HepG2 (cell line): ENCODE results near the gene GADD45GIP1. TPM values are rescaled to one million over a fixed set of nuclear protein-coding genes. Genes with fewer than 3 reads are reported as not detected.

Experiments
- ATF1 ChIP-seq: IDR thresholded peaks from 2 replicates; pipeline ENCODE4 v1.6.1; 2016; ENCODE audit warnings: mild to moderate bottlenecking, control low read depth
- BRD4 ChIP-seq: sonication (generic); formaldehyde crosslinking; IDR thresholded peaks from 2 replicates; pipeline ENCODE4 v1.4.0; 2020; ENCODE audit warnings: missing genetic modification reagents
- MAF1 ChIP-seq: sonication (generic); formaldehyde crosslinking; IDR thresholded peaks from 2 replicates; pipeline ENCODE4 v1.5.0; 2020; ENCODE audit warnings: missing genetic modification reagents, borderline replicate concordance
- MIER3 ChIP-seq: IDR thresholded peaks from 2 replicates; pipeline ENCODE4 v1.6.1; 2016; ENCODE audit warnings: missing compliant biosample characterization, borderline replicate concordance
- NFIB ChIP-seq: sonication (generic); formaldehyde crosslinking; IDR thresholded peaks from 2 replicates; pipeline ENCODE4 v1.9.0; 2021; ENCODE audit warnings: missing genetic modification reagents, mild to moderate bottlenecking, borderline replicate concordance
- NR2F1 ChIP-seq, 2 experiments: fragments of 450-650 bp in 1 of 2; formaldehyde crosslinking in 1 of 2; IDR thresholded peaks; 2 replicates each; pipeline versions ENCODE4 v1.5.0 to v1.6.1; 2016 to 2020; ENCODE audit warnings: mild to moderate bottlenecking in 1 of 2, missing compliant biosample characterization in 1 of 2, missing genetic modification reagents in 1 of 2, moderate library complexity in 1 of 2
- NR2F2 ChIP-seq: IDR thresholded peaks from 2 replicates; pipeline ENCODE4 v1.6.1; 2012; ENCODE audit warnings: low read depth, inconsistent platforms, borderline replicate concordance
- THAP8 ChIP-seq: sonication (generic); formaldehyde crosslinking; IDR thresholded peaks from 2 replicates; pipeline ENCODE4 v1.5.1; 2020; ENCODE audit warnings: missing genetic modification reagents, mild to moderate bottlenecking, borderline replicate concordance
- ZFX ChIP-seq: sonication (generic); formaldehyde crosslinking; IDR thresholded peaks from 2 replicates; pipeline ENCODE4 v1.4.0; 2020; ENCODE audit warnings: mild to moderate bottlenecking, low read depth, missing genetic modification reagents, moderate library complexity
- ZGPAT ChIP-seq: IDR thresholded peaks from 2 replicates; pipeline ENCODE4 v1.6.1; 2016; ENCODE audit warnings: mild to moderate bottlenecking
- ZNF672 ChIP-seq: sonication (generic); formaldehyde crosslinking; IDR thresholded peaks from 2 replicates; pipeline ENCODE4 v1.8.1; 2022; ENCODE audit warnings: missing genetic modification reagents
- ZNF768 ChIP-seq: sonication (generic); formaldehyde crosslinking; IDR thresholded peaks from 2 replicates; pipeline ENCODE4 v1.4.0; 2020; ENCODE audit warnings: missing genetic modification reagents
- ZNF770 ChIP-seq: sonication (generic); formaldehyde crosslinking; IDR thresholded peaks from 2 replicates; pipeline ENCODE4 v1.5.0; 2020; ENCODE audit warnings: mild to moderate bottlenecking, missing genetic modification reagents
- polyA plus RNA-seq, 8 experiments: library from polyadenylated mRNA; depleted of rRNA in 3 of 8; stranded (reverse) in 7 of 8; unstranded in 1 of 8; fragments of >200 nt; fragmentation: Illumina TruSeq in 4 of 8; extraction: Trizol in 4 of 8; gene quantifications; 2 replicates each; pipeline versions ENCODE4 v1.2.1 to v1.2.3, GENCODE V29; 2011 to 2016; ENCODE audit warnings: low read depth in 4 of 8, missing spikeins in 1 of 8, mixed read lengths in 1 of 8; ENCODE audit not compliant: insufficient read depth in 1 of 8
- total RNA-seq, 5 experiments: library from RNA; depleted of rRNA; stranded (reverse); fragments of >200 nt; fragmentation: Illumina TruSeq; extraction: Trizol; gene quantifications; 2 replicates each; pipeline ENCODE4 v1.2.3, GENCODE V29; 2016; ENCODE audit warnings: low read depth in 1 of 5
- TF ChIP-seq, protein P1 (sequence below): sonication (generic); formaldehyde crosslinking; IDR thresholded peaks from 2 replicates; pipeline ENCODE4 v1.4.0; 2020; ENCODE audit warnings: mild to moderate bottlenecking, low read depth, missing genetic modification reagents
- TF ChIP-seq, protein P2 (sequence below), 2 experiments: IDR thresholded peaks; 2 replicates each; pipeline ENCODE4 v1.6.1; 2011 to 2012; ENCODE audit warnings: low read length in 2 of 2, borderline replicate concordance in 1 of 2, low read depth in 1 of 2, mild to moderate bottlenecking in 1 of 2, moderate library complexity in 1 of 2
- TF ChIP-seq, protein P3 (sequence below): sonication (generic); formaldehyde crosslinking; IDR thresholded peaks from 2 replicates; pipeline ENCODE4 v1.5.1; 2020; ENCODE audit warnings: missing genetic modification reagents, mild to moderate bottlenecking, borderline replicate concordance

GADD45GIP1 gene
- total and polyA plus RNA-seq, 2 of the 13 experiments (the other 11 are each of a cell fraction or from before 2014, with no cell fraction given): 24.6 to 30.7 TPM

DNA sequence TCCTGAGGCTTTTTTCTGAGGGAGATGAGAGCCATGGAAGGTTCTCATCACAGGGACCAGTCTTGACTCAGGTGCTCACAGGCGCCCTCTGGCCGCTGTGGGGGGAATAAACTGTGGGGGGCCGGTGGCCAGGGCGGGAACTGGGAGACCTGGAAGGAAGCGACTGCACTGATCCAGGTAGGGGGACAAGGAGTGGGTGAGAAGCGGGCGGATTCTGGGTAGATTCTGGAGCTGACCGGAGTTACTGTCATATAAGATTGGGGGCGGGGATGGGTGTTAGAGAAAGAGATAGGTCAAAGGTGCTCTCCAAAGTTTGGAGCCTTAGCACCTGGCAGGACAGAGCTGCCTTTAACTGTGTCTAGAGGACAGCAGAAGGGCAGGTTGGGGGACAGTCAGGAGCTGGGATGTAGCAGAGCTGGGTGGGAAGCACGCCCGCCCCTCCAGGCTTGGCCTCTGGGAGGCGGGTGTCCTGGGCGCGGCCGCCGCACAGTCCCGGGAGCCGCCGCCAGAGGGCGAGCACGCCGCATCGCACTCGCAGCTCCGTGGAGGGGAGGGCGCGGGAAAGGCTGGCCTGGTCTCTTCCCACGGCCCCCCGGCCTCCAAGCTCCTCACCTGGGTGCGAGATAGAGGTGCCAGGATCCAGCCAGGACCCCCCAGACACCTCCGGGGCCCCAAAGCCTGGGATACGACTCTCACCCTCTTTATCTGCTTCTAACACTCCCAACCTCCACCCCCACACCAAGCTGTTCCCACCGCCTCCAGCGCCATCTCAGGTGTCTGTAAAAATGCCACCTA is 8.2 kb upstream of the GADD45GIP1 start (continued):
- peak; percentile 76 for TF ChIP-seq ZFX (CRISPR knock-in tag)
- TF ChIP-seq MIER3 (CRISPR knock-in tag): no peak; the same call in 1 of the 2 replicates
- TF ChIP-seq, protein P1, sequence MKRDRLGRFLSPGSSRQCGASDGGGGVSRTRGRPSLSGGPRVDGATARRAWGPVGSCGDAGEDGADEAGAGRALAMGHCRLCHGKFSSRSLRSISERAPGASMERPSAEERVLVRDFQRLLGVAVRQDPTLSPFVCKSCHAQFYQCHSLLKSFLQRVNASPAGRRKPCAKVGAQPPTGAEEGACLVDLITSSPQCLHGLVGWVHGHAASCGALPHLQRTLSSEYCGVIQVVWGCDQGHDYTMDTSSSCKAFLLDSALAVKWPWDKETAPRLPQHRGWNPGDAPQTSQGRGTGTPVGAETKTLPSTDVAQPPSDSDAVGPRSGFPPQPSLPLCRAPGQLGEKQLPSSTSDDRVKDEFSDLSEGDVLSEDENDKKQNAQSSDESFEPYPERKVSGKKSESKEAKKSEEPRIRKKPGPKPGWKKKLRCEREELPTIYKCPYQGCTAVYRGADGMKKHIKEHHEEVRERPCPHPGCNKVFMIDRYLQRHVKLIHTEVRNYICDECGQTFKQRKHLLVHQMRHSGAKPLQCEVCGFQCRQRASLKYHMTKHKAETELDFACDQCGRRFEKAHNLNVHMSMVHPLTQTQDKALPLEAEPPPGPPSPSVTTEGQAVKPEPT: no peak
- 0 out of 2 replicates have a peak, but pooled peaks have one; percentile 28 for TF ChIP-seq NR2F2
- TF ChIP-seq ZNF768 (CRISPR knock-in tag): peak; percentile 82; the same call in 1 of the 2 replicates
- TF ChIP-seq, protein P2, sequence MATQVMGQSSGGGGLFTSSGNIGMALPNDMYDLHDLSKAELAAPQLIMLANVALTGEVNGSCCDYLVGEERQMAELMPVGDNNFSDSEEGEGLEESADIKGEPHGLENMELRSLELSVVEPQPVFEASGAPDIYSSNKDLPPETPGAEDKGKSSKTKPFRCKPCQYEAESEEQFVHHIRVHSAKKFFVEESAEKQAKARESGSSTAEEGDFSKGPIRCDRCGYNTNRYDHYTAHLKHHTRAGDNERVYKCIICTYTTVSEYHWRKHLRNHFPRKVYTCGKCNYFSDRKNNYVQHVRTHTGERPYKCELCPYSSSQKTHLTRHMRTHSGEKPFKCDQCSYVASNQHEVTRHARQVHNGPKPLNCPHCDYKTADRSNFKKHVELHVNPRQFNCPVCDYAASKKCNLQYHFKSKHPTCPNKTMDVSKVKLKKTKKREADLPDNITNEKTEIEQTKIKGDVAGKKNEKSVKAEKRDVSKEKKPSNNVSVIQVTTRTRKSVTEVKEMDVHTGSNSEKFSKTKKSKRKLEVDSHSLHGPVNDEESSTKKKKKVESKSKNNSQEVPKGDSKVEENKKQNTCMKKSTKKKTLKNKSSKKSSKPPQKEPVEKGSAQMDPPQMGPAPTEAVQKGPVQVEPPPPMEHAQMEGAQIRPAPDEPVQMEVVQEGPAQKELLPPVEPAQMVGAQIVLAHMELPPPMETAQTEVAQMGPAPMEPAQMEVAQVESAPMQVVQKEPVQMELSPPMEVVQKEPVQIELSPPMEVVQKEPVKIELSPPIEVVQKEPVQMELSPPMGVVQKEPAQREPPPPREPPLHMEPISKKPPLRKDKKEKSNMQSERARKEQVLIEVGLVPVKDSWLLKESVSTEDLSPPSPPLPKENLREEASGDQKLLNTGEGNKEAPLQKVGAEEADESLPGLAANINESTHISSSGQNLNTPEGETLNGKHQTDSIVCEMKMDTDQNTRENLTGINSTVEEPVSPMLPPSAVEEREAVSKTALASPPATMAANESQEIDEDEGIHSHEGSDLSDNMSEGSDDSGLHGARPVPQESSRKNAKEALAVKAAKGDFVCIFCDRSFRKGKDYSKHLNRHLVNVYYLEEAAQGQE (IDR thresholded peaks at IDR 0.05; ENCODE audit: borderline replicate concordance in 1 of 2, low read depth in 1 of 2, low read length in 2 of 2): no peak
- TF ChIP-seq THAP8 (CRISPR knock-in tag): 0 out of 2 replicates have a peak, but pooled peaks have one; percentile 33
- TF ChIP-seq BRD4 (CRISPR knock-in tag): no peak
- TF ChIP-seq ZNF770: peak; percentile 74
- TF ChIP-seq ZGPAT: no peak; the same call in 1 of the 2 replicates
- no peak for TF ChIP-seq ZNF672 (CRISPR knock-in tag)
- TF ChIP-seq NFIB: no peak
- TF ChIP-seq, protein P3, sequence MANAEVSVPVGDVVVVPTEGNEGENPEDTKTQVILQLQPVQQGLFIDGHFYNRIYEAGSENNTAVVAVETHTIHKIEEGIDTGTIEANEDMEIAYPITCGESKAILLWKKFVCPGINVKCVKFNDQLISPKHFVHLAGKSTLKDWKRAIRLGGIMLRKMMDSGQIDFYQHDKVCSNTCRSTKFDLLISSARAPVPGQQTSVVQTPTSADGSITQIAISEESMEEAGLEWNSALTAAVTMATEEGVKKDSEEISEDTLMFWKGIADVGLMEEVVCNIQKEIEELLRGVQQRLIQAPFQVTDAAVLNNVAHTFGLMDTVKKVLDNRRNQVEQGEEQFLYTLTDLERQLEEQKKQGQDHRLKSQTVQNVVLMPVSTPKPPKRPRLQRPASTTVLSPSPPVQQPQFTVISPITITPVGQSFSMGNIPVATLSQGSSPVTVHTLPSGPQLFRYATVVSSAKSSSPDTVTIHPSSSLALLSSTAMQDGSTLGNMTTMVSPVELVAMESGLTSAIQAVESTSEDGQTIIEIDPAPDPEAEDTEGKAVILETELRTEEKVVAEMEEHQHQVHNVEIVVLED (CRISPR knock-in tag): no peak
- no peak for TF ChIP-seq ATF1
- TF ChIP-seq MAF1 (CRISPR knock-in tag): no peak
- TF ChIP-seq NR2F1 (CRISPR knock-in tag; IDR thresholded peaks at IDR 0.05): no peak
